ENCODE results near the gene ABCC4.

DNA sequence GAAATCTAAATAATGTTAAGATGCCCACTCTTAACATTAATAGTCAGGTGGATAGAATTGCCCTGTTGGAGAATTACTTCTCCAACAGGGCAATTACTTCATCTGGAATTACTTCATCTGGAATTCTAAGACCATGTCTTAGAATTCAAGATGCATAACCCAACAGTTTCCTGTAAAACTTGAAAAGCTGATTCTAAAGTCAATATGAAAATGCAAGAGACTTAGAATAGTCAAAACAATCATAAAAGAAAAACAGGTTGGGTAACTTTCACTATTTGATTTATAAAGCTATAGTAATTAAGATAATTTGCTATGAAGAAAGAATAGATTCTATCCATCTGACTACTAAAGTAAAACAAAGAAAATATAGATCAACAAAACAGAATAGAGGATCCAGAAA lies 75.2 kb downstream of the ABCC4 start:
- TF ChIP-seq, protein P1, sequence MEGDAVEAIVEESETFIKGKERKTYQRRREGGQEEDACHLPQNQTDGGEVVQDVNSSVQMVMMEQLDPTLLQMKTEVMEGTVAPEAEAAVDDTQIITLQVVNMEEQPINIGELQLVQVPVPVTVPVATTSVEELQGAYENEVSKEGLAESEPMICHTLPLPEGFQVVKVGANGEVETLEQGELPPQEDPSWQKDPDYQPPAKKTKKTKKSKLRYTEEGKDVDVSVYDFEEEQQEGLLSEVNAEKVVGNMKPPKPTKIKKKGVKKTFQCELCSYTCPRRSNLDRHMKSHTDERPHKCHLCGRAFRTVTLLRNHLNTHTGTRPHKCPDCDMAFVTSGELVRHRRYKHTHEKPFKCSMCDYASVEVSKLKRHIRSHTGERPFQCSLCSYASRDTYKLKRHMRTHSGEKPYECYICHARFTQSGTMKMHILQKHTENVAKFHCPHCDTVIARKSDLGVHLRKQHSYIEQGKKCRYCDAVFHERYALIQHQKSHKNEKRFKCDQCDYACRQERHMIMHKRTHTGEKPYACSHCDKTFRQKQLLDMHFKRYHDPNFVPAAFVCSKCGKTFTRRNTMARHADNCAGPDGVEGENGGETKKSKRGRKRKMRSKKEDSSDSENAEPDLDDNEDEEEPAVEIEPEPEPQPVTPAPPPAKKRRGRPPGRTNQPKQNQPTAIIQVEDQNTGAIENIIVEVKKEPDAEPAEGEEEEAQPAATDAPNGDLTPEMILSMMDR (conservative IDR thresholded peaks at IDR 0.05; ENCODE audit: low read depth in 2 of 2), result no peak
- TF ChIP-seq ZNF114 (CRISPR knock-in tag; IDR thresholded peaks at IDR 0.05) (no peak), POLR2AphosphoS5 (IDR thresholded peaks at IDR 0.05; ENCODE audit: low read depth) (no peak), EZH2 (IDR thresholded peaks at IDR 0.05; ENCODE audit: low read depth, unreplicated experiment) (no peak), EZH2phosphoT487 (IDR thresholded peaks at IDR 0.05; ENCODE audit: unreplicated experiment) (no peak), CREB1 (CRISPR knock-in tag; IDR thresholded peaks at IDR 0.05; ENCODE audit: low read depth) (no peak), ZNF331 (CRISPR knock-in tag; IDR thresholded peaks at IDR 0.05; ENCODE audit: low read depth) (no peak), JUNB (IDR thresholded peaks at IDR 0.05; ENCODE audit: unreplicated experiment) (no peak), NANOG (IDR thresholded peaks at IDR 0.05; ENCODE audit: borderline replicate concordance) (no peak)
- TF ChIP-seq, protein P2, sequence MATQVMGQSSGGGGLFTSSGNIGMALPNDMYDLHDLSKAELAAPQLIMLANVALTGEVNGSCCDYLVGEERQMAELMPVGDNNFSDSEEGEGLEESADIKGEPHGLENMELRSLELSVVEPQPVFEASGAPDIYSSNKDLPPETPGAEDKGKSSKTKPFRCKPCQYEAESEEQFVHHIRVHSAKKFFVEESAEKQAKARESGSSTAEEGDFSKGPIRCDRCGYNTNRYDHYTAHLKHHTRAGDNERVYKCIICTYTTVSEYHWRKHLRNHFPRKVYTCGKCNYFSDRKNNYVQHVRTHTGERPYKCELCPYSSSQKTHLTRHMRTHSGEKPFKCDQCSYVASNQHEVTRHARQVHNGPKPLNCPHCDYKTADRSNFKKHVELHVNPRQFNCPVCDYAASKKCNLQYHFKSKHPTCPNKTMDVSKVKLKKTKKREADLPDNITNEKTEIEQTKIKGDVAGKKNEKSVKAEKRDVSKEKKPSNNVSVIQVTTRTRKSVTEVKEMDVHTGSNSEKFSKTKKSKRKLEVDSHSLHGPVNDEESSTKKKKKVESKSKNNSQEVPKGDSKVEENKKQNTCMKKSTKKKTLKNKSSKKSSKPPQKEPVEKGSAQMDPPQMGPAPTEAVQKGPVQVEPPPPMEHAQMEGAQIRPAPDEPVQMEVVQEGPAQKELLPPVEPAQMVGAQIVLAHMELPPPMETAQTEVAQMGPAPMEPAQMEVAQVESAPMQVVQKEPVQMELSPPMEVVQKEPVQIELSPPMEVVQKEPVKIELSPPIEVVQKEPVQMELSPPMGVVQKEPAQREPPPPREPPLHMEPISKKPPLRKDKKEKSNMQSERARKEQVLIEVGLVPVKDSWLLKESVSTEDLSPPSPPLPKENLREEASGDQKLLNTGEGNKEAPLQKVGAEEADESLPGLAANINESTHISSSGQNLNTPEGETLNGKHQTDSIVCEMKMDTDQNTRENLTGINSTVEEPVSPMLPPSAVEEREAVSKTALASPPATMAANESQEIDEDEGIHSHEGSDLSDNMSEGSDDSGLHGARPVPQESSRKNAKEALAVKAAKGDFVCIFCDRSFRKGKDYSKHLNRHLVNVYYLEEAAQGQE (IDR thresholded peaks at IDR 0.05; ENCODE audit: unreplicated experiment), result no peak
